HEK293 (cell line): Measurements from ENCODE around the gene CEP76.
A peak's percentile ranks its signal among the peaks of the same experiment; 100 is the strongest.

ENCODE experiments used
- GLI4 ChIP-seq: fragments of 450-650 bp; formaldehyde crosslinking; IDR thresholded peaks from 2 replicates; pipeline ENCODE4 v1.5.1; 2016; ENCODE audit warnings: missing biosample characterization, missing genetic modification characterization
- MEIS1 ChIP-seq: sonication (generic); formaldehyde crosslinking; IDR thresholded peaks from 2 replicates; pipeline ENCODE4 v1.8.1; 2022; ENCODE audit warnings: missing genetic modification reagents, mild to moderate bottlenecking, borderline replicate concordance
- MYNN ChIP-seq: fragments of 450-650 bp; formaldehyde crosslinking; IDR thresholded peaks from 2 replicates; pipeline ENCODE4 v1.5.1; 2016; ENCODE audit warnings: missing biosample characterization, missing genetic modification characterization, borderline replicate concordance
- RBAK ChIP-seq: fragments of 450-650 bp; formaldehyde crosslinking; IDR thresholded peaks from 2 replicates; pipeline ENCODE4 v1.5.1; 2016; ENCODE audit warnings: missing biosample characterization, missing genetic modification characterization
- REPIN1 ChIP-seq: fragments of 450-650 bp; formaldehyde crosslinking; IDR thresholded peaks from 2 replicates; pipeline ENCODE4 v1.5.1; 2017; ENCODE audit warnings: missing biosample characterization, missing genetic modification characterization, low read depth
- SP2 ChIP-seq: fragments of 450-650 bp; formaldehyde crosslinking; IDR thresholded peaks from 2 replicates; pipeline ENCODE4 v1.5.1; 2016; ENCODE audit warnings: missing biosample characterization, missing genetic modification characterization
- ZBTB7A ChIP-seq: fragments of 450-650 bp; formaldehyde crosslinking; IDR thresholded peaks from 2 replicates; pipeline ENCODE4 v1.5.1; 2016; ENCODE audit warnings: low read depth, missing biosample characterization, missing genetic modification characterization
- ZBTB8A ChIP-seq: fragments of 450-650 bp; formaldehyde crosslinking; IDR thresholded peaks from 2 replicates; pipeline ENCODE4 v1.5.1; 2016; ENCODE audit warnings: missing biosample characterization, missing genetic modification characterization
- ZFP69B ChIP-seq: fragments of 450-650 bp; formaldehyde crosslinking; IDR thresholded peaks from 2 replicates; pipeline ENCODE4 v1.5.1; 2016; ENCODE audit warnings: missing biosample characterization, missing genetic modification characterization
- ZIC2 ChIP-seq: fragments of 450-650 bp; formaldehyde crosslinking; IDR thresholded peaks from 2 replicates; pipeline ENCODE4 v1.5.1; 2016; ENCODE audit warnings: missing biosample characterization, missing genetic modification characterization
- ZNF10 ChIP-seq: fragments of 450-650 bp; formaldehyde crosslinking; IDR thresholded peaks from 2 replicates; pipeline ENCODE4 v1.5.1; 2017; ENCODE audit warnings: missing biosample characterization, missing genetic modification characterization
- ZNF140 ChIP-seq: fragments of 450-650 bp; formaldehyde crosslinking; IDR thresholded peaks from 2 replicates; pipeline ENCODE4 v1.5.1; 2016; ENCODE audit warnings: missing biosample characterization, missing genetic modification characterization
- ZNF169 ChIP-seq: fragments of 450-650 bp; formaldehyde crosslinking; IDR thresholded peaks from 2 replicates; pipeline ENCODE4 v1.5.1; 2016; ENCODE audit warnings: missing biosample characterization, missing genetic modification characterization
- ZNF184 ChIP-seq: fragments of 450-650 bp; IDR thresholded peaks from 2 replicates; pipeline ENCODE4 v1.5.1; 2018; ENCODE audit warnings: missing biosample characterization, mild to moderate bottlenecking, missing genetic modification characterization
- ZNF2 ChIP-seq: fragments of 450-650 bp; formaldehyde crosslinking; IDR thresholded peaks from 2 replicates; pipeline ENCODE4 v1.5.1; 2016; ENCODE audit warnings: missing biosample characterization, missing genetic modification characterization
- ZNF248 ChIP-seq: fragments of 450-650 bp; formaldehyde crosslinking; IDR thresholded peaks from 2 replicates; pipeline ENCODE4 v1.5.1; 2017; ENCODE audit warnings: missing biosample characterization, missing genetic modification characterization
- ZNF558 ChIP-seq: fragments of 450-650 bp; formaldehyde crosslinking; IDR thresholded peaks from 2 replicates; pipeline ENCODE4 v1.5.1; 2016; ENCODE audit warnings: missing biosample characterization, missing genetic modification characterization
- ZNF621 ChIP-seq: fragments of 450-650 bp; formaldehyde crosslinking; IDR thresholded peaks from 2 replicates; pipeline ENCODE4 v1.5.1; 2017; ENCODE audit warnings: missing biosample characterization, missing genetic modification characterization
- ZNF707 ChIP-seq: fragments of 450-650 bp; formaldehyde crosslinking; IDR thresholded peaks from 2 replicates; pipeline ENCODE4 v1.5.1; 2016; ENCODE audit warnings: missing biosample characterization, missing genetic modification characterization
- ZNF747 ChIP-seq: fragments of 450-650 bp; formaldehyde crosslinking; IDR thresholded peaks from 2 replicates; pipeline ENCODE4 v1.5.1; 2016; ENCODE audit warnings: missing biosample characterization, missing genetic modification characterization
- ZNF76 ChIP-seq: fragments of 450-650 bp; formaldehyde crosslinking; IDR thresholded peaks from 2 replicates; pipeline ENCODE4; 2016; ENCODE audit warnings: low read depth, missing biosample characterization, missing genetic modification characterization, borderline replicate concordance
- ZNF843 ChIP-seq: fragments of 450-650 bp; formaldehyde crosslinking; IDR thresholded peaks from 2 replicates; pipeline ENCODE4 v1.5.1; 2016; ENCODE audit warnings: missing biosample characterization, missing genetic modification characterization
- TF ChIP-seq, protein P1 (sequence below): fragments of 450-650 bp; formaldehyde crosslinking; IDR thresholded peaks from 2 replicates; pipeline ENCODE4 v1.5.1; 2016; ENCODE audit warnings: missing biosample characterization, missing genetic modification characterization
- TF ChIP-seq, protein P2 (sequence below): fragments of 450-650 bp; formaldehyde crosslinking; IDR thresholded peaks from 2 replicates; pipeline ENCODE4 v1.5.1; 2016; ENCODE audit warnings: missing biosample characterization, missing genetic modification characterization
- TF ChIP-seq, protein P3 (sequence below): fragments of 450-650 bp; formaldehyde crosslinking; IDR thresholded peaks from 2 replicates; pipeline ENCODE4 v1.5.1; 2016; ENCODE audit warnings: missing biosample characterization, missing genetic modification characterization
- TF ChIP-seq, protein P4 (sequence below): fragments of 450-650 bp; formaldehyde crosslinking; IDR thresholded peaks from 2 replicates; pipeline ENCODE4 v1.5.1; 2017; ENCODE audit warnings: missing biosample characterization, missing genetic modification characterization
- TF ChIP-seq, protein P5 (sequence below): fragments of 450-650 bp; formaldehyde crosslinking; IDR thresholded peaks from 2 replicates; pipeline ENCODE4 v1.5.1; 2016; ENCODE audit warnings: missing biosample characterization, missing genetic modification characterization
- TF ChIP-seq, protein P6 (sequence below): fragments of 450-650 bp; formaldehyde crosslinking; IDR thresholded peaks from 2 replicates; pipeline ENCODE4; 2016; ENCODE audit warnings: missing biosample characterization, missing genetic modification characterization
- TF ChIP-seq, protein P7 (sequence below): fragments of 450-650 bp; formaldehyde crosslinking; IDR thresholded peaks from 2 replicates; pipeline ENCODE4 v1.5.1; 2016; ENCODE audit warnings: missing biosample characterization, missing genetic modification characterization

The CEP76 gene

DNA sequence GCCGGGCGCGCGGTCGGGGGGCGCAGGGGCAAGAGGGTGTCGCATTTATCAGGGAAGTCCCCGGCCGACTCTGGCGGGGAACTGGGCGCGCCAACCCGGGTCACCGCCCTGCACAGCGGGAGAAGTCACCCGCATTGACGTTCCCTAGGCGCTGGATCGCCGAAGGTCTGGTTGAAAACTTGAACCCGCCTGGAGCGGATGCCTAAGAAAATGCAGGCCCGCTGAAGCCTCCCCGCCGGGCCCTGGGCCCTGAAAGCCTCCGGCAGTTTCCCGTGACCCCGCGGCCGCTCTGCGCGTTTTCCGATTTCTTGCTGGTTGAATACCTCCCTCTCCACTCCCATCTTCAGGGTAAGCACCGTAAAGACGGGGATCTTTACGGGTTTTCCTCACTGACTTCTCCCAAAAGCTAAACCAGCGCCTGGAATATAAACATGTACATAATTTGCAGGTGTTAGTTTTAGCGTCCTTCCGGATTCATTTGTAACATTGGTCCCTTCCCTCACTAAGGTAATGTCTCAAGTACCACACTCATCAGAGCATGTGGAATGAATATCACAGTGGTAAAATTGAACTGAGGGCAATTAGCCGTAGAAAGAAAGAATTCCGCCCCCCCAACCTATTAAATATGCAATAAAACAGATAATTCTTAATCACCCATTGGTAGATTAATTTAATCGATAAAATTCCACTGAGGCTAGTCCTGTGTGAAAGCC lies 43.9 kb downstream of the CEP76 start (continued):
- TF ChIP-seq REPIN1 (tag by site-specific recombination), result no peak
- TF ChIP-seq ZNF747 (tag by site-specific recombination), result no peak
- TF ChIP-seq ZNF184 (tag by site-specific recombination), result no peak
- no peak for TF ChIP-seq ZNF558
- no peak for TF ChIP-seq ZNF140 (tag by site-specific recombination)
- no peak for TF ChIP-seq GLI4 (tag by site-specific recombination)
- peak; percentile 67 for TF ChIP-seq ZIC2
- no peak for TF ChIP-seq ZFP69B (tag by site-specific recombination)
- no peak for TF ChIP-seq ZNF76
- TF ChIP-seq, protein P1, sequence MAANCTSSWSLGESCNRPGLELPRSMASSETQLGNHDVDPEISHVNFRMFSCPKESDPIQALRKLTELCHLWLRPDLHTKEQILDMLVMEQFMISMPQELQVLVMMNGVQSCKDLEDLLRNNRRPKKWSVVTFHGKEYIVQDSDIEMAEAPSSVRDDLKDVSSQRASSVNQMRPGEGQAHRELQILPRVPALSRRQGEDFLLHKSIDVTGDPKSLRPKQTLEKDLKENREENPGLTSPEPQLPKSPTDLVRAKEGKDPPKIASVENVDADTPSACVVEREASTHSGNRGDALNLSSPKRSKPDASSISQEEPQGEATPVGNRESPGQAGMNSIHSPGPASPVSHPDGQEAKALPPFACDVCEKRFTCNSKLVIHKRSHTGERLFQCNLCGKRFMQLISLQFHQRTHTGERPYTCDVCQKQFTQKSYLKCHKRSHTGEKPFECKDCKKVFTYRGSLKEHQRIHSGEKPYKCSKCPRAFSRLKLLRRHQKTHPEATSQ, result 0 out of 2 replicates have a peak, but pooled peaks have one; percentile 1
- TF ChIP-seq, protein P2, sequence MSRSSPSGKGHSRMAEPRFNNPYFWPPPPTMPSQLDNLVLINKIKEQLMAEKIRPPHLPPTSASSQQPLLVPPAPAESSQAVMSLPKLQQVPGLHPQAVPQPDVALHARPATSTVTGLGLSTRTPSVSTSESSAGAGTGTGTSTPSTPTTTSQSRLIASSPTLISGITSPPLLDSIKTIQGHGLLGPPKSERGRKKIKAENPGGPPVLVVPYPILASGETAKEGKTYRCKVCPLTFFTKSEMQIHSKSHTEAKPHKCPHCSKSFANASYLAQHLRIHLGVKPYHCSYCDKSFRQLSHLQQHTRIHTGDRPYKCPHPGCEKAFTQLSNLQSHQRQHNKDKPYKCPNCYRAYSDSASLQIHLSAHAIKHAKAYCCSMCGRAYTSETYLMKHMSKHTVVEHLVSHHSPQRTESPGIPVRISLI (tag by site-specific recombination), result no peak
- TF ChIP-seq, protein P3, sequence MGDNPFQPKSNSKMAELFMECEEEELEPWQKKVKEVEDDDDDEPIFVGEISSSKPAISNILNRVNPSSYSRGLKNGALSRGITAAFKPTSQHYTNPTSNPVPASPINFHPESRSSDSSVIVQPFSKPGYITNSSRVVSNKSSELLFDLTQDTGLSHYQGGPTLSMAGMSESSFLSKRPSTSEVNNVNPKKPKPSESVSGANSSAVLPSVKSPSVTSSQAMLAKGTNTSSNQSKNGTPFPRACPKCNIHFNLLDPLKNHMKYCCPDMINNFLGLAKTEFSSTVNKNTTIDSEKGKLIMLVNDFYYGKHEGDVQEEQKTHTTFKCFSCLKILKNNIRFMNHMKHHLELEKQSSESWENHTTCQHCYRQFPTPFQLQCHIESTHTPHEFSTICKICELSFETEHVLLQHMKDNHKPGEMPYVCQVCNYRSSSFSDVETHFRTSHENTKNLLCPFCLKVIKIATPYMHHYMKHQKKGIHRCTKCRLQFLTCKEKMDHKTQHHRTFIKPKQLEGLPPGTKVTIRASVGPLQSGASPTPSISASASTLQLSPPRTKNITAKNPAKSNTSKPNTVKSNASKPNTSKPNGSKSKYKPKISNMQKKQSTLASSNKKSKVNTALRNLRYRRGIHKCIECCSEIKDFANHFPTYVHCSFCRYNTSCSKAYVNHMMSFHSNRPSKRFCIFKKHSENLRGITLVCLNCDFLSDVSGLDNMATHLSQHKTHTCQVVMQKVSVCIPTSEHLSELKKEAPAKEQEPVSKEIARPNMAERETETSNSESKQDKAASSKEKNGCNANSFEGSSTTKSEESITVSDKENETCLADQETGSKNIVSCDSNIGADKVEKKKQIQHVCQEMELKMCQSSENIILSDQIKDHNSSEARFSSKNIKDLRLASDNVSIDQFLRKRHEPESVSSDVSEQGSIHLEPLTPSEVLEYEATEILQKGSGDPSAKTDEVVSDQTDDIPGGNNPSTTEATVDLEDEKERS (tag by site-specific recombination), result no peak
- TF ChIP-seq ZBTB7A (tag by site-specific recombination), result 0 out of 2 replicates have a peak, but pooled peaks have one; percentile 4
- no peak for TF ChIP-seq ZNF2 (tag by site-specific recombination)
- no peak for TF ChIP-seq ZNF843 (tag by site-specific recombination)
- TF ChIP-seq ZNF248 (tag by site-specific recombination), result no peak
- TF ChIP-seq RBAK (tag by site-specific recombination), result no peak
- TF ChIP-seq, protein P4, sequence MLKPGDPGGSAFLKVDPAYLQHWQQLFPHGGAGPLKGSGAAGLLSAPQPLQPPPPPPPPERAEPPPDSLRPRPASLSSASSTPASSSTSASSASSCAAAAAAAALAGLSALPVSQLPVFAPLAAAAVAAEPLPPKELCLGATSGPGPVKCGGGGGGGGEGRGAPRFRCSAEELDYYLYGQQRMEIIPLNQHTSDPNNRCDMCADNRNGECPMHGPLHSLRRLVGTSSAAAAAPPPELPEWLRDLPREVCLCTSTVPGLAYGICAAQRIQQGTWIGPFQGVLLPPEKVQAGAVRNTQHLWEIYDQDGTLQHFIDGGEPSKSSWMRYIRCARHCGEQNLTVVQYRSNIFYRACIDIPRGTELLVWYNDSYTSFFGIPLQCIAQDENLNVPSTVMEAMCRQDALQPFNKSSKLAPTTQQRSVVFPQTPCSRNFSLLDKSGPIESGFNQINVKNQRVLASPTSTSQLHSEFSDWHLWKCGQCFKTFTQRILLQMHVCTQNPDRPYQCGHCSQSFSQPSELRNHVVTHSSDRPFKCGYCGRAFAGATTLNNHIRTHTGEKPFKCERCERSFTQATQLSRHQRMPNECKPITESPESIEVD (tag by site-specific recombination), result no peak
- TF ChIP-seq, protein P5, sequence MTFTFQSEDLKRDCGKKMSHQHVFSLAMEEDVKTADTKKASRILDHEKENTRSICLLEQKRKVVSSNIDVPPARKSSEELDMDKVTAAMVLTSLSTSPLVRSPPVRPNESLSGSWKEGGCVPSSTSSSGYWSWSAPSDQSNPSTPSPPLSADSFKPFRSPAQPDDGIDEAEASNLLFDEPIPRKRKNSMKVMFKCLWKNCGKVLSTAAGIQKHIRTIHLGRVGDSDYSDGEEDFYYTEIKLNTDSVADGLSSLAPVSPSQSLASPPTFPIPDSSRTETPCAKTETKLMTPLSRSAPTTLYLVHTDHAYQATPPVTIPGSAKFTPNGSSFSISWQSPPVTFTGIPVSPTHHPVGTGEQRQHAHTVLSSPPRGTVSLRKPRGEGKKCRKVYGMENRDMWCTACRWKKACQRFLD (tag by site-specific recombination), result no peak
- TF ChIP-seq MYNN (tag by site-specific recombination), result no peak
- peak; percentile 45; the same call in 1 of the 2 replicates for TF ChIP-seq SP2 (tag by site-specific recombination)
- TF ChIP-seq, protein P6, sequence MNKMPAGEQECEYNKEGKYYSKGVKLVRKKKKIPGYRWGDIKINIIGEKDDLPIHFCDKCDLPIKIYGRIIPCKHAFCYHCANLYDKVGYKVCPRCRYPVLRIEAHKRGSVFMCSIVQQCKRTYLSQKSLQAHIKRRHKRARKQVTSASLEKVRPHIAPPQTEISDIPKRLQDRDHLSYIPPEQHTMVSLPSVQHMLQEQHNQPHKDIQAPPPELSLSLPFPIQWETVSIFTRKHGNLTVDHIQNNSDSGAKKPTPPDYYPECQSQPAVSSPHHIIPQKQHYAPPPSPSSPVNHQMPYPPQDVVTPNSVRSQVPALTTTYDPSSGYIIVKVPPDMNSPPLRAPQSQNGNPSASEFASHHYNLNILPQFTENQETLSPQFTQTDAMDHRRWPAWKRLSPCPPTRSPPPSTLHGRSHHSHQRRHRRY (tag by site-specific recombination), result no peak
- TF ChIP-seq ZBTB8A, result peak; percentile 87
- TF ChIP-seq MEIS1 (CRISPR knock-in tag), result no peak
- TF ChIP-seq, protein P7, sequence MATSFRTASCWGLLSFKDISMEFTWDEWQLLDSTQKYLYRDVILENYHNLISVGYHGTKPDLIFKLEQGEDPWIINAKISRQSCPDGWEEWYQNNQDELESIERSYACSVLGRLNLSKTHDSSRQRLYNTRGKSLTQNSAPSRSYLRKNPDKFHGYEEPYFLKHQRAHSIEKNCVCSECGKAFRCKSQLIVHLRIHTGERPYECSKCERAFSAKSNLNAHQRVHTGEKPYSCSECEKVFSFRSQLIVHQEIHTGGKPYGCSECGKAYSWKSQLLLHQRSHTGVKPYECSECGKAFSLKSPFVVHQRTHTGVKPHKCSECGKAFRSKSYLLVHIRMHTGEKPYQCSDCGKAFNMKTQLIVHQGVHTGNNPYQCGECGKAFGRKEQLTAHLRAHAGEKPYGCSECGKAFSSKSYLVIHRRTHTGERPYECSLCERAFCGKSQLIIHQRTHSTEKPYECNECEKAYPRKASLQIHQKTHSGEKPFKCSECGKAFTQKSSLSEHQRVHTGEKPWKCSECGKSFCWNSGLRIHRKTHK, result no peak
- no peak for TF ChIP-seq ZNF169 (tag by site-specific recombination)
- TF ChIP-seq ZNF10 (tag by site-specific recombination), result no peak
- TF ChIP-seq ZNF707, result no peak
- no peak for TF ChIP-seq ZNF621
